Measurements from ENCODE around the gene MYO5A. TPM values are rescaled to one million over a fixed set of nuclear protein-coding genes. Genes with fewer than 3 reads are reported as not detected.
A peak's percentile ranks its signal among the peaks of the same experiment; 100 is the strongest.
"Not testable (repeated sequence)": the region's sequence is repeated elsewhere in the genome, so short reads cannot be mapped to it uniquely, and the experiment has no call there.

MYO5A gene
- total RNA-seq, 1 donor from 2014 or later = 41.0 TPM

DNA sequence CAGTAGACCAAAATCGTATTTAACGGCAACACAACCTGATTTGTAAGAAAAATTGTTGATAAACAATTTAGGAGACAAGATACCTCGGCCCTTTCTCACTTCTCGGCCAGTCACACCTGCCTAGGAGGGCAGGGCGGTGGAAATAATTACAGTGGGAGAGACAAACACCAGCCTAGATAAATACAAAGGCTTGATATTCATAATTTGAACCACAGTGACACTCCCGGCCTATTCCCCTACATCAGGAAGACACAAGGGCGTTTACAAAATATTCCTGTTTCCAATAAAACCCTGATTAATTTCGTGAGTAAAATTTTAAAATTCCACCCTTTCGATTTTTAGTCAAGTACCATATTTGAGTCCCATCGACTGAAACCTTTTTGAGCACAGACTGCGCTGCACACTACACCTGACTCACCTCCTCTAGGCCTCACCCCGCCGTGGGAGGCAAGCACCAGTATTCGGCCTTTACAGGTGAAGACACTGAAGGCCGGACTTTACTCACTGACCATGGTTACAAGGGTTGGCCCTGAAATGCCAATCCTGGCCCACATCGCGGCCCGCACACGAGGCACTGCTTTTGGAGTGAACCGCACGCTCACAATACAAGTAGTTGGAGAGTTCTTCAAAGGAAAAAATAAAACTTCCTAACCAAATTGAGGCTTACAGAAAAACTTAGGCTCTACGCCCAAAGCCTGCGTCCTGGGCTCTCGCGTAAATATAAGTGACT lies 39.4 kb upstream of the MYO5A start:
- Mint-ChIP-seq H3K4me3 (ENCODE audit: unreplicated experiment) (peak overlapping the region; percentile 87), H3K4me1 (ENCODE audit: low read depth) (peaks cover 41% of the 10 kb centered on the region), H3K9me3 (ENCODE audit: low read depth) (peaks cover under 1% of the 10 kb centered on the region), H3K27ac (ENCODE audit: unreplicated experiment) (peak overlapping the region; percentile 100), H3K36me3 (ENCODE audit: low read depth) (peaks cover 2% of the 10 kb centered on the region), H3K27me3 (ENCODE audit: low read depth) (no peaks in the 10 kb centered on the region)
- TF ChIP-seq, protein P1, sequence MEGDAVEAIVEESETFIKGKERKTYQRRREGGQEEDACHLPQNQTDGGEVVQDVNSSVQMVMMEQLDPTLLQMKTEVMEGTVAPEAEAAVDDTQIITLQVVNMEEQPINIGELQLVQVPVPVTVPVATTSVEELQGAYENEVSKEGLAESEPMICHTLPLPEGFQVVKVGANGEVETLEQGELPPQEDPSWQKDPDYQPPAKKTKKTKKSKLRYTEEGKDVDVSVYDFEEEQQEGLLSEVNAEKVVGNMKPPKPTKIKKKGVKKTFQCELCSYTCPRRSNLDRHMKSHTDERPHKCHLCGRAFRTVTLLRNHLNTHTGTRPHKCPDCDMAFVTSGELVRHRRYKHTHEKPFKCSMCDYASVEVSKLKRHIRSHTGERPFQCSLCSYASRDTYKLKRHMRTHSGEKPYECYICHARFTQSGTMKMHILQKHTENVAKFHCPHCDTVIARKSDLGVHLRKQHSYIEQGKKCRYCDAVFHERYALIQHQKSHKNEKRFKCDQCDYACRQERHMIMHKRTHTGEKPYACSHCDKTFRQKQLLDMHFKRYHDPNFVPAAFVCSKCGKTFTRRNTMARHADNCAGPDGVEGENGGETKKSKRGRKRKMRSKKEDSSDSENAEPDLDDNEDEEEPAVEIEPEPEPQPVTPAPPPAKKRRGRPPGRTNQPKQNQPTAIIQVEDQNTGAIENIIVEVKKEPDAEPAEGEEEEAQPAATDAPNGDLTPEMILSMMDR (IDR thresholded peaks at IDR 0.05) = no peak
- DNase-seq (ENCODE audit: low spot score) = no peak

DNA sequence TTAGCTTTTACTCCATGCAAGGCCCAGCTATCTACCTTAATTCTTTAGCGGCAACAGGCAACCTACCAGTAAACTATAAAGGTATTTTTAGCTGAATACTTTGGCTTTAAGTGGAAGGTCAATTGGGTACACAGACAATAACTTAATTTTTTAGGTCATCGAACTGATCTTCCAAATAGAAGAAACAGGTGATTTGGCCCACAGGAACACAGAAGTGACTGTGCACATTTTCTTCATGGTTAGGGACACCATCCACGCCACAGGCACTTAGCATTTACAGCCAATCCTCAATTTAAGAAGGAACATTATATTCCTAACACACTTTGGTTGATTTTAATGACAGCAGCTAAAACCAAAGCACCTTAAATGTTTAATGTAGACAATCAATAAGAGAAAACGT lies 38.2 kb upstream of the MYO5A start:
- Mint-ChIP-seq H3K27me3 (ENCODE audit: low read depth) (no peaks in the 10 kb centered on the region), H3K4me3 (ENCODE audit: unreplicated experiment) (peak overlapping the region; percentile 87), H3K27ac (ENCODE audit: unreplicated experiment) (peak overlapping the region; percentile 5), H3K9me3 (ENCODE audit: low read depth) (no peaks in the 10 kb centered on the region), H3K36me3 (ENCODE audit: low read depth) (peaks cover 4% of the 10 kb centered on the region), H3K4me1 (ENCODE audit: low read depth) (peaks cover 47% of the 10 kb centered on the region)
- TF ChIP-seq, protein P1 (IDR thresholded peaks at IDR 0.05) = no peak
- DNase-seq (ENCODE audit: low spot score) = no peak

DNA sequence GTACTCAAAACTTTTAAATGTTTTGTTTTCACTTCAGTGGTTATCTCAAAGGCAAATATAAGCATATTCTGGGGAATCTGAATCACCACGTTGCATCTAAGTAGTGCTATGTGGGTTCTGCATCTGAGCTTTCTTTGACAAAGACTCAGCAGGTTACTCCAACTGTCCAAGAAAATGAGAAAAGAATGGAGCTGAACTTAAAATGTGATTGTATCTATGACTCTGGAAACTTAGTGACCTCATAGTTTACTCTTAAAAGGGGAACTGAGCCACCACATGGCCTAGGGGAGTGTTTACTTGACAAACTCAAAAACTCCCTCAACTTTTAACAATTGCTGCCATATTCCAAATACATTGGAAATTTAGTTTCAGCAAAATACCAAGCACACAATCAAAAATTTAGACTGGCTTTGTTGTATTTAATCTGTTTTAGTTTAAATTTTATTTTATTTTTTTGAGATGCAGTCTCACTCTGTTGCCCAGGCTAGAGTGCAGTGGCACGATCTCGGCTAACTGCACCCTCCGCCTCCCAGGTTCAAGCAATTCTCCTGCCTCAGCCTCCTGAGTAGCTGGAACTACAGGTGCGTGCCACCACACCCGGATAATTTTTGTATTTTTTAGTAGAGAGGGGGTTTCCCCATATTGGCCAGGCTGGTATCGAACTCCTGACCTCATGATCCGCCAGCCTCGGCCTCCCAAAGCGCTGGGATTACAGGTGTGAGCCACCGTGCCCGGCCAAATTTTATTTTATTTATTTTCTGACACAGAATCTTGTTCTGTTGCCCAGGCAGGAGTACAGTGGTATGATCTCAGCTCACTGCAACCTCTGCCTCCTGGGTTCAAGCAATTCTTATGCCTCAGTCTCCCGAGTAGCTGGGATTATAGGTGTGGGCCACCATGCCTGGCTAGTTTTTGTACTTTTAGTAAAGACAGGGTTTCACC lies 37.0 kb upstream of the MYO5A start:
- not testable (repeated sequence) for H3K27me3 Mint-ChIP-seq (ENCODE audit: low read depth); DNase-seq (ENCODE audit: low spot score); H3K36me3 Mint-ChIP-seq (ENCODE audit: low read depth); H3K4me3 Mint-ChIP-seq (ENCODE audit: unreplicated experiment); H3K9me3 Mint-ChIP-seq (ENCODE audit: low read depth)
- peak overlapping the region; percentile 51 for H3K27ac Mint-ChIP-seq (ENCODE audit: unreplicated experiment)
- peaks cover 57% of the 10 kb centered on the region for H3K4me1 Mint-ChIP-seq (ENCODE audit: low read depth)

DNA sequence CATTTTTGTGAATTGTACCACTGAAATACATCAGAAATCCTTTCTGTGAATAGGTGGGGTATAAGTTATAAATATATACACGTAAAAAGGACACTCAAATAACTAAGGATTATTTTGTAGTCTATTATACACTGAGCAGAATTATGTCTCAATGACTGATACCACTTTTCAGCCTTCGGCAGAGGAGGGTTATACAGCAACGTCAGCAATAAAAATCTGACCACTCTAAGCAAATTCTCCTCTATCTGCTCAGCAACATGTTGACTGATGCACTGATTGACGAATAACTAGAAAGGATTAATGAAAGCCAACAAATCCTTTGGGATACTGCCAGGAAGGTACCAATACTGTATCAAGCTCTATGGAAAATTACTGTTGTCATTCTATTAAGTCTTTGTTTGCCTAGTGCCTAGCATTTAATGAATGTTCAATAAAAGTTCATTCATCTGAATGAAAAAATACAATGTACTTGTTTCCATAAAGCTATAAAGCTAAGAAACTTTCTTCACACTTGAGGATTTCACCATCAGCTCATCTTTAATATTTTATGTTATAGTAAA lies 34.9 kb upstream of the MYO5A start:
- Mint-ChIP-seq H3K4me3 (ENCODE audit: unreplicated experiment) (no peak overlapping the region), H3K27me3 (ENCODE audit: low read depth) (no peaks in the 10 kb centered on the region), H3K27ac (ENCODE audit: unreplicated experiment) (no peak overlapping the region), H3K9me3 (ENCODE audit: low read depth) (no peaks in the 10 kb centered on the region), H3K36me3 (ENCODE audit: low read depth) (peaks cover 4% of the 10 kb centered on the region), H3K4me1 (ENCODE audit: low read depth) (peaks cover 71% of the 10 kb centered on the region)
- TF ChIP-seq, protein P1 (IDR thresholded peaks at IDR 0.05) = no peak
- DNase-seq (ENCODE audit: low spot score) = no peak

DNA sequence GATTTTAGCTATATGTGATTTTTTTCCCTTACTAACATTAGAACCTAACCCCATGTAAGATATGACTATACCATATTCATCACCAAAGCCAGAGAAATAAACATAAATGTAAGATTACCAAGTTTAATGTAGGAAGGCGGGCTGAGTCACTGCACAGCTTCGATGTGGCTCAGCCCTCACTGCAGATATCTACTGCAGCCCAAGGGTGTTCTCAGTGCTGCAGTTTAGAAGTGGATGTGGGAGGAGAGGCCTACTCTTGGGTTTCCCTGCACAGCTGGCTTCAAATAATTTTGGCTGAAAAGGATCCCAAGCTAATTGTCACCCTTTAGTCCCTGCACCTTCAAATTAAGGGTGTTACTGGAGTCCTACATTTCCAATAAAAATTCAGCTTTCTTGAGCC lies 30.9 kb upstream of the MYO5A start:
- TF ChIP-seq, protein P1 (IDR thresholded peaks at IDR 0.05) = no peak
- no peaks in the 10 kb centered on the region for H3K27me3 Mint-ChIP-seq (ENCODE audit: low read depth)
- H3K36me3 Mint-ChIP-seq (ENCODE audit: low read depth) = peaks cover 2% of the 10 kb centered on the region
- H3K4me1 Mint-ChIP-seq (ENCODE audit: low read depth) = peaks cover 70% of the 10 kb centered on the region
- H3K27ac Mint-ChIP-seq (ENCODE audit: unreplicated experiment) = peak overlapping the region; percentile 28
- no peak for DNase-seq (ENCODE audit: low spot score)
- H3K9me3 Mint-ChIP-seq (ENCODE audit: low read depth) = no peaks in the 10 kb centered on the region
- no peak overlapping the region for H3K4me3 Mint-ChIP-seq (ENCODE audit: unreplicated experiment)
